Immature natural killer cell (primary cell): Measurements from ENCODE around the gene WASF2. TPM values are rescaled to one million over a fixed set of nuclear protein-coding genes. Genes with fewer than 3 reads are reported as not detected.

Source experiments
- DNase-seq, 3 donors: peaks; one replicate each; pipeline ENCODE4 v3.0.0; 2022; ENCODE audit warnings: mixed read lengths in 1 of 3
- H3K27ac Mint-ChIP-seq, 6 donors: one replicate each; pipeline ENCODE4 v1.8.0; 2020; ENCODE audit warnings: mixed read lengths in 6 of 6, mild to moderate bottlenecking in 5 of 6, inconsistent platforms in 4 of 6, moderate library complexity in 3 of 6
- H3K27me3 Mint-ChIP-seq, 3 donors: one replicate each; pipeline ENCODE4 v1.8.0; 2020 to 2021; ENCODE audit warnings: low read depth in 3 of 3, mild to moderate bottlenecking in 3 of 3, mixed read lengths in 3 of 3, moderate library complexity in 3 of 3, inconsistent platforms in 1 of 3
- H3K36me3 Mint-ChIP-seq, 3 donors: one replicate each; pipeline ENCODE4 v1.8.0; 2020; ENCODE audit warnings: mixed read lengths in 3 of 3, inconsistent platforms in 2 of 3, mild to moderate bottlenecking in 2 of 3
- H3K4me1 Mint-ChIP-seq, 2 donors: one replicate each; pipeline ENCODE4 v1.8.0; 2020; ENCODE audit warnings: inconsistent platforms in 2 of 2, mild to moderate bottlenecking in 2 of 2, mixed read lengths in 2 of 2, moderate library complexity in 1 of 2
- H3K4me3 Mint-ChIP-seq, 5 donors: one replicate each; pipeline ENCODE4 v1.8.0; 2020; ENCODE audit warnings: mild to moderate bottlenecking in 5 of 5, mixed read lengths in 5 of 5, inconsistent platforms in 3 of 5, moderate library complexity in 3 of 5
- H3K9me3 Mint-ChIP-seq, 6 donors: one replicate each; pipeline ENCODE4 v1.8.0; 2020; ENCODE audit warnings: mild to moderate bottlenecking in 6 of 6, mixed read lengths in 6 of 6, inconsistent platforms in 4 of 6, moderate library complexity in 3 of 6
- polyA plus RNA-seq, 3 donors: library from polyadenylated mRNA; unstranded; fragments of 300-500 nt; fragmentation: Illumina TruSeq; gene quantifications; one replicate each; pipeline ENCODE4 v1.2.3, GENCODE V29; 2021

Gene WASF2
- polyA plus RNA-seq, 3 donors from 2014 or later, result 36.6 to 90.0 (median 39.5) TPM

DNA sequence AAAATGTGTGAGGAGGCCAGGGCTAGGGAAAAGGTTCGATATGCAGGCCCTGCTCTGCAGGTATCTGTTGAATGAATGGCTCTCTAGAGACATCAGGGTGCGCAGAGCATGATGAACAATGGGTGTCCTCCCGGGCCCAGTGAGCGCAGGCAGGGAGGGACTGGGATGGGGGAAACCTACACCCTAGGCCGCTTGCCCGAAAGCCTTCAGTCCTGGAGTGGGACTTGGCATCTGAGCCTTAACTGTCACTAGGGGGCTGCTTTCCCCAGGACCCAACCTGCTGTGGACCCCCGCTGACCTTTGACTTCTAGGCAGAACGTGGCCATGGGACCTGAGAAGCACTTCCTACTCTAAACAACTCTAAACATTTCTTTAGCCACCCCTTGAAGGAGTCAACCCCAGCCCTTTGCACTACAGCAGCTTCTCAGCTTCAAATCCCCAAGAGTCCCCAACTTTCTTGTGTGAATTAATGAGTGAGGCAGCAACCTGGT, 122.8 kb downstream of the WASF2 start:
- no peak for DNase-seq
- Mint-ChIP-seq H3K27me3 (peaks cover 0 to 4% (median 4%) of the 10 kb centered on the region in 3 donors), H3K4me1 (peaks cover 22 to 28% of the 10 kb centered on the region in 2 donors), H3K9me3 (no peaks in the 10 kb centered on the region), H3K4me3 (peak overlapping the region; percentile 63 to 79 (median 69)), H3K36me3 (no peaks in the 10 kb centered on the region), H3K27ac (no peak overlapping the region)

DNA sequence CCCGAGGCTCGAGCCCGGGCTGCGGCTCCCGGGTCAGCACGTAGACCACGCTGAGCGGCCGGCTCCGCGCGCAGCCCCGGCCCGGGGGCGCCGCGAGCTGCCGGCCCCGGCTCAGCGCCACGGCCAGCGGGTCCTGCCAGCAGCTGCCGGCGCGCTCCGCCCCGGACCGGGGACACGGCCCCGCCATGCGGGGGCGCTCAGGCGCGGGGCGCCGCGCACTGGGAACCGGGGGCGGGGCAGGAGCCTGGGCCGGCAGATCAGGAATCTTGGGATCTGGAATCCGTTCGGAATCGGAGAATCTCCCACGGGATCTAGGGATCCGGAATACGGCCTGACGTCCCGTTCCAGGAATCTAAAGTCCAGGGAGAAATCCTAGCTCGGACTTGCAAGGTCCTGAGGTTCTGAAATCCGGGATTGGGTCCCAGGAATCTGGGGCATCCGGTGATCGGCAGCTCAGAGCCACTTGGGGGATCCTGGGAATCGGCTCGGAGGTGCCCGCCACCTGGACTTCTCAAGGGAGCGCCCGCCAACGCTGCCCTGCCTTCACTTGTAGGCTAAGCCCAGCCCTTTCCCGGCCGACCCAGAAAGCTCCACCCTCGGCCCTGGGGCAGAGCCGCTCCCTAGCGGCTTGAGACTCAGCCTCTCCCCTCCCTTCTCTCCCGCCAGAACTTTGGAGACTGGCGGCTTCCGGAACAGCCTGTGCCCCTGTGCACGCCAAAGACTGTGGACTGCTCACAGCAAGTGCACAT, 123.4 kb downstream of the WASF2 start, which contains the start of gene MAP3K6:
TSS of gene MAP3K6 (minus strand) at position 551 of the 749 bp plus-strand sequence. CDS start at position 187, 364 bp downstream.
- Mint-ChIP-seq H3K9me3 (no peaks in the 10 kb centered on the region), H3K27me3 (peaks cover 0 to 4% (median 4%) of the 10 kb centered on the region in 3 donors)

GRCh38 chr1:27366113-27366410, 123.9 kb downstream of the WASF2 start:
- DNase-seq, result peak; percentile 44 to 54 (median 54)
- Mint-ChIP-seq H3K27ac (peak overlapping the region in 2 of 6 donors; percentile 69 to 80), H3K4me3 (peak overlapping the region; percentile 83 to 90 (median 88)), H3K9me3 (no peaks in the 10 kb centered on the region), H3K4me1 (peaks cover 22 to 28% of the 10 kb centered on the region in 2 donors), H3K27me3 (peaks cover 0 to 4% (median 4%) of the 10 kb centered on the region in 3 donors), H3K36me3 (no peaks in the 10 kb centered on the region)

More for the DNA sequence above, 123.4 kb downstream of the WASF2 start, which contains the start of gene MAP3K6:
- Mint-ChIP-seq H3K4me1 (peaks cover 22 to 28% of the 10 kb centered on the region in 2 donors), H3K36me3 (no peaks in the 10 kb centered on the region), H3K27ac (peak within 1 kb of the TSS in 4 of 6 donors; percentile 46 to 80 (median 61)), H3K4me3 (peak within 1 kb of the TSS; percentile 83 to 90 (median 88))
- peak; percentile 38 to 39 (median 39) for DNase-seq

- no peaks in the 10 kb centered on the region for H3K36me3 Mint-ChIP-seq
Observed at GRCh38 chr1:27365372-27366112, 124.4 kb downstream of the WASF2 start.

DNA sequence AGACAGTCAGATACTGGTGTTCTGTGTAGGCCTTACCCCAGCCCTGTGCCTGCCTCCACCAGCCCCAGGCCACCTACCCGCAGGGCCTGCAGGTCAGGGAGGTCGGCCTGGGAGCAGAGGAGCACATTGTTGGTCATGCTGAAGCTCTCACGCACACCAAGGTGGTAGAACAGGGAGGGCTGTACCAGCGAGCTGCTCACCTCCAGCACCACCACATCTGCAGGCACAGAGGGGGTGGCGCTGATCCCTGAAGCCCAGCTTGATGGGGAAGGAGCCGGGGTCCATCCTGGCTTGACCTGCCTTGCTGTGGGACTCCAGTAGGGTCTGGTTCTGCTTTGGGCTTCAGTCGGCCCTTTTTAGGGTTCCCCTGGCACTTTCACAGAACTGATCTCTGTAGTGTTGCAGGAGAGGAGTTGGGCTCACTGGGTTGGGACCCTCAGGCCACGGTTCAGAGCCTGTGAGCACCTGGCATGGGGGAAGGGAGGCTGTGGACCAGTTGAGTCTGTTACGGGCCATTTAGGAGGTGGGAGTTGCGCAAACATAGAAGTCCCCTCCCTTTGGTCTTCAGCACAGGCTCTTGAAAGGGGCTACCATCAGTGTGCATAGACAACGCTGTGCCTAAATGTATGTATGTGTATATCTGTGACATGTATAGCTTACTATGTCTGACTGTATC, 125.1 kb downstream of the WASF2 start:
- peaks cover 0 to 7% (median 4%) of the 10 kb centered on the region in 3 donors for H3K27me3 Mint-ChIP-seq
- peak overlapping the region in 5 of 6 donors; percentile 39 to 86 (median 69) for H3K27ac Mint-ChIP-seq
- no peaks in the 10 kb centered on the region for H3K36me3 Mint-ChIP-seq
- H3K4me1 Mint-ChIP-seq, result peaks cover 30 to 33% of the 10 kb centered on the region in 2 donors
- no peak for DNase-seq
- no peaks in the 10 kb centered on the region for H3K9me3 Mint-ChIP-seq
- H3K4me3 Mint-ChIP-seq, result peak overlapping the region; percentile 83 to 90 (median 88)

More at GRCh38 chr1:27365372-27366112, 124.4 kb downstream of the WASF2 start:
- peak overlapping the region in 5 of 6 donors; percentile 39 to 86 (median 69) for H3K27ac Mint-ChIP-seq
- peaks cover 0 to 4% (median 4%) of the 10 kb centered on the region in 3 donors for H3K27me3 Mint-ChIP-seq
- peak overlapping the region; percentile 83 to 90 (median 88) for H3K4me3 Mint-ChIP-seq
- DNase-seq, result peak; percentile 66 to 75 (median 73)
- no peaks in the 10 kb centered on the region for H3K9me3 Mint-ChIP-seq
- peaks cover 23 to 28% of the 10 kb centered on the region in 2 donors for H3K4me1 Mint-ChIP-seq

DNA sequence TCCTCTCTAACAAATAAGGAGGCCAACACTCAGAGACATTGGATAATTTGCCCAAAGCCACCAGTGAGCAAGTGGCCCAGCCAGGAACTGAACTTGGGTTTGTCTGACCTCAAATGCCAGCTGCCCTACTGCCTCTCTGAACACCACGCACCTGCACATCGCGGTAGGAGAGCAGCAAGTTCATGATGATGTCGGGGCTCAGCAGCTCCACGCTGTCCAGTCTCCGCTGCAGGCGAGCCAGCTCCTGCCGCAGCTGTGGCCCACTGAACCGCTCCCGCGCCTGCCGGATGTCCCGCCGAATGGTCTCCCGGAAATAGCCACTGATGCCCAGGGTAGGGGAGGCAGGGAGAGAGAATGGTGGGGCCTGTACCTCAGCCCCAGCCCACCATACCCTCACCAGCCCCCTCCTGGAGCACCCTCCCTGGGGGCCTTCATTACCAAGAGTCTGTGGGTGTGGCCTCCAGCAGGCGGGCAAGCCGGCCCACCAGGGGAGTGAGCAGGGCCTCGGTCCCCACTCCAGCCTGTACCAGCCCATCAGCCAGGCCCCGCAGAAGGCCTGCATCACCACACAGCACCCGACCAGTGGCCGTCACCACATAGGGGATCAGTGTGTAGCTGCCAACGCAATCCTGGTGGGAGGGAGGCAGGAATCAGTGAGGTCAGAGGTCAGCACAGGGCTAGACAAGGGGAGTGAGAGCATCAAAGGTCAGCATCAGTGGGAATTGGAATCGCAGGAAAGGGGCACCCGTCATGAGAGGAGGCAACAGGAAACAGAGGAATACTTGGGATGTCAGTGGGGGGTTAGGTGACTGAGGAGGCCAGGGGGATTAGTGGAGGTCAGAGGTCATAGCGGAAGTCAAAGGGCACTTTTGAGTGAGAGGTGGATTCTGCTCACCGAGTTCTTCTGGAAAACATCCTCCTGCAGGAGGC, 125.9 kb downstream of the WASF2 start:
- Mint-ChIP-seq H3K4me1 (peaks cover 30 to 37% of the 10 kb centered on the region in 2 donors), H3K27ac (peak overlapping the region in 3 of 6 donors; percentile 22 to 34 (median 24)), H3K4me3 (peak overlapping the region in 1 of 5 donors; percentile 52), H3K9me3 (no peaks in the 10 kb centered on the region), H3K27me3 (peaks cover 2 to 8% (median 4%) of the 10 kb centered on the region in 3 donors), H3K36me3 (no peaks in the 10 kb centered on the region)
- no peak for DNase-seq

DNA sequence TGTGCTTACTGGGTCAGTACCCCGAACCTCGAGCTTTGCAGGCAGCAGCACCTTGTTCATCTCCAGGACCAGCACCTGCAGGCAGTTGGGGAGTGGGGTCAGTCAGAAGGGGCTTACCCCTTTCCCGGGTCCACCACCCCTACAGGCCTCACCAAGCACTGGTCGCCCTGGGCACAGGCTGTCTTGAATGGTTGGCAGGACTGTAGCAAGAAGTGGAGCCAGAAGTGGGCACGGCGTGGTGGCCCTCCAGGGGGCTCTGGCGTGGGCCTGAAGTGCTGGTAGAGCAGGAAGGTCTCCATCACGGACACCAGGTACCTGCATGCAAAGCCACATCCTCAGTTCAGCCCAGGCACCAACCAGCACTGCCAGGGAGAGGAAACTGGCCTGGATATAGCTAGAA, 128.4 kb downstream of the WASF2 start:
- Mint-ChIP-seq H3K27ac (peak overlapping the region in 1 of 6 donors; percentile 35), H3K9me3 (no peaks in the 10 kb centered on the region), H3K4me3 (peak overlapping the region in 1 of 5 donors; percentile 62), H3K4me1 (peaks cover 40 to 47% of the 10 kb centered on the region in 2 donors), H3K27me3 (peaks cover 8 to 19% (median 10%) of the 10 kb centered on the region in 3 donors), H3K36me3 (no peaks in the 10 kb centered on the region)
- no peak for DNase-seq

DNA sequence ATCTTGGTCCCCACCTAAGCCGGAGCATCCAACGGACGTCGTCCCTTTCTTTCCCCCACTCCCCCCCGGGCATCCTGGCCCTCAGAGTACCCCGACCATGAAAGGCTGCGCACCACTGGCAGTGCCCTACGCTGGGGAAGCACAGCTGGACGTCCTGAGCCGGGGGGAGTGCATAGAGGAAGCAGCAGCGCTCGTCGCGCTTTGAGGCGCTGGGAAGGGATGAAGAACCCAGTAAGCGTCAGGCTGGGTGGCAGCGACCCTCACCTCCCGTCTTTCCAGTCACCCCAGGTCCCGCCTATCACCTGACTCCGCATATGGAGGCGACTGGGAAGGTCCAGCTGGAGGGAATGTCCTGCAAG, 128.9 kb downstream of the WASF2 start:
- H3K9me3 Mint-ChIP-seq, result no peaks in the 10 kb centered on the region
- H3K4me1 Mint-ChIP-seq, result peaks cover 45 to 52% of the 10 kb centered on the region in 2 donors
- no peak overlapping the region for H3K27ac Mint-ChIP-seq
- no peaks in the 10 kb centered on the region for H3K36me3 Mint-ChIP-seq
- H3K27me3 Mint-ChIP-seq, result peaks cover 10 to 20% (median 12%) of the 10 kb centered on the region in 3 donors
- DNase-seq, result no peak
- H3K4me3 Mint-ChIP-seq, result peak overlapping the region in 3 of 5 donors; percentile 72 to 81 (median 76)

- peak; percentile 44 to 60 (median 47) for DNase-seq
- Mint-ChIP-seq H3K4me3 (peak overlapping the region; percentile 71 to 81 (median 76)), H3K27ac (peak overlapping the region in 2 of 6 donors; percentile 10 to 50), H3K27me3 (peaks cover 12 to 20% (median 13%) of the 10 kb centered on the region in 3 donors), H3K36me3 (no peaks in the 10 kb centered on the region), H3K4me1 (peaks cover 47 to 53% of the 10 kb centered on the region in 2 donors), H3K9me3 (no peaks in the 10 kb centered on the region)
Observed at GRCh38 chr1:27360159-27361043, 129.6 kb downstream of the WASF2 start.

DNA sequence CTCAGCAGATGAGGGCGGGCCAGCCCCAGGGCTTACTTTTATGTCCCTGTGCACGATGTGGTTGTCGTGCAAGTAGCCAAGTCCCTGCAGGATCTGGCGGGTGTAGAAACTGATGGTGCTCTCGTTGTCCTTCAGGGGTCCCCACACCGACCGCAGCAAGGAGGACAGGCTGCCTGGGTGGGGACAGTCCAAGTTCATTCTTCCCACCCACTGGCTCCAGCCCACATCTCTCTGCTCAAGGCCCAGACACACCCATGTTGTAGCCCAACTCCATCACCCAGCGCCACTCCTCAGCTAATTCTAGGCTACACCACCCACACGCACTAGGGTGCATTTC, 130.2 kb downstream of the WASF2 start:
- H3K27me3 Mint-ChIP-seq, result peaks cover 10 to 20% (median 13%) of the 10 kb centered on the region in 3 donors
- H3K27ac Mint-ChIP-seq, result peak overlapping the region in 3 of 6 donors; percentile 10 to 50 (median 32)
- H3K9me3 Mint-ChIP-seq, result no peaks in the 10 kb centered on the region
- no peak for DNase-seq
- peak overlapping the region; percentile 71 to 81 (median 76) for H3K4me3 Mint-ChIP-seq
- H3K36me3 Mint-ChIP-seq, result no peaks in the 10 kb centered on the region
- peaks cover 44 to 49% of the 10 kb centered on the region in 2 donors for H3K4me1 Mint-ChIP-seq

GRCh38 chr1:27358928-27359313, 131.0 kb downstream of the WASF2 start:
- Mint-ChIP-seq H3K4me3 (peak overlapping the region; percentile 14 to 77 (median 72)), H3K9me3 (no peaks in the 10 kb centered on the region)

More at GRCh38 chr1:27358928-27359313, 131.0 kb downstream of the WASF2 start:
- no peak for DNase-seq
- Mint-ChIP-seq H3K27me3 (peaks cover 10 to 20% (median 13%) of the 10 kb centered on the region in 3 donors), H3K27ac (peak overlapping the region in 4 of 6 donors; percentile 7 to 62 (median 44)), H3K4me1 (peaks cover 37 to 48% of the 10 kb centered on the region in 2 donors), H3K36me3 (peaks cover 0 to under 1% (median 0%) of the 10 kb centered on the region in 3 donors)
